Measurements from ENCODE around the gene PPP1R9A.
A peak's percentile ranks its signal among the peaks of the same experiment; 100 is the strongest.

PPP1R9A gene

DNA sequence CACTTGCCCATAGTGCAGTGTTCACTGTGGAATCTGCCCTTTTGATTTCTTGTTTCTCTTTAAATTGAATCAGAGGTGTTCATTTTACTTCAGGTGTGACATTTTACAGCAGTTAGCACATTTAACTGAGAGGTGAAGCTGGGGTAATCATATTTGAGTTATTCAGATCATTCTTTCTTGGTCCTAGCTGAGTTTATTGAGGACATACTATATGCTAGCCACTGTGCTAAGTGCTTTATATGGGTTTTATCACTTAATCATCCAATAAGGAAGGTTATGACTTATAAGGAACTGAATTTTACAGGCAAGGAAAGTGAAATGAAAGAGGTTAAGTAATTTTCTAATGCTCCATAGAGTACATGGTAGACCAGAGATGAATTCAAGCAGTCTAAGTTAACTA lies 337.2 kb downstream of the PPP1R9A start:
- TF ChIP-seq, protein P1, sequence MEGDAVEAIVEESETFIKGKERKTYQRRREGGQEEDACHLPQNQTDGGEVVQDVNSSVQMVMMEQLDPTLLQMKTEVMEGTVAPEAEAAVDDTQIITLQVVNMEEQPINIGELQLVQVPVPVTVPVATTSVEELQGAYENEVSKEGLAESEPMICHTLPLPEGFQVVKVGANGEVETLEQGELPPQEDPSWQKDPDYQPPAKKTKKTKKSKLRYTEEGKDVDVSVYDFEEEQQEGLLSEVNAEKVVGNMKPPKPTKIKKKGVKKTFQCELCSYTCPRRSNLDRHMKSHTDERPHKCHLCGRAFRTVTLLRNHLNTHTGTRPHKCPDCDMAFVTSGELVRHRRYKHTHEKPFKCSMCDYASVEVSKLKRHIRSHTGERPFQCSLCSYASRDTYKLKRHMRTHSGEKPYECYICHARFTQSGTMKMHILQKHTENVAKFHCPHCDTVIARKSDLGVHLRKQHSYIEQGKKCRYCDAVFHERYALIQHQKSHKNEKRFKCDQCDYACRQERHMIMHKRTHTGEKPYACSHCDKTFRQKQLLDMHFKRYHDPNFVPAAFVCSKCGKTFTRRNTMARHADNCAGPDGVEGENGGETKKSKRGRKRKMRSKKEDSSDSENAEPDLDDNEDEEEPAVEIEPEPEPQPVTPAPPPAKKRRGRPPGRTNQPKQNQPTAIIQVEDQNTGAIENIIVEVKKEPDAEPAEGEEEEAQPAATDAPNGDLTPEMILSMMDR (IDR thresholded peaks at IDR 0.05; ENCODE audit: low read depth, low read length, missing control alignments), result no peak
- DNase-seq, result no peak
- no peaks in the 10 kb centered on the region for H3K27me3 ChIP-seq (replicated peaks)
- H3K36me3 ChIP-seq (replicated peaks), result no peaks in the 10 kb centered on the region
- in situ Hi-C loops (cut with HindIII; ENCODE audit: low pct_ligation_motif_present, low sequenced_read_pairs), result no loop called here
- no peak overlapping the region for H3K27ac ChIP-seq
- no peak overlapping the region for H3K4me3 ChIP-seq (ENCODE audit: low read depth, low read length)

DNA sequence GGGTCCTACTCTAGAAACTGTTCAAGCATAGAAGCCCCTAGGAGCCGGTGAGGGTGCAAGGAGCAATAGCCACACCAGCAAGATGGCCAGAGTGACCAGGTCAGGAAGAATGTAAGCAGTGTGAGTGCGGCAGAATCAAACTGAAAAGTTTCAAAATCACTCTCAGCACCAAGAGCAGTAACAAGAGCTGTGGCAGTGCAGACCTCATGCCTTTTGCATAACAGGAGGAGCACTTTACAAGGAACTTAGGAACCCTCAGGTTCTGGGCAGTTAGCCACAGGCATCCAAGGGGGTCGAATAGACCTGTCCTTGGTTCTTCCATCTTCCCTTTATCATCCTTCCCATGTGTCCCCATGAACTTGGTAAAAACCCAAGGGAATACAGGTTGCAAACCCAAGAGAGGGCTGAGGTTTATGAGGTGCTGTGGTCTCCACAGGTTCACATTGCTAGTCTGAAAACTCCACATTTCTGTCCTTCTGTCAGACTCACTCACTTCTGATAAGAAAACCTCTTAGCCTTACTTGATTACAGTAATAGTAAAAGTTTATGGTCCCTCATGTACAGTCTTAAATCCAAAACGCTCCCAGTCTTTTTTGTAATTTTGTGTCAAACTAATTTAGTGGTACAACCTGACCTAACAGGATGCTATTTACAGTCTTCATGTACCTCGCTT lies 338.6 kb downstream of the PPP1R9A start:
- in situ Hi-C loops (cut with HindIII; ENCODE audit: low pct_ligation_motif_present, low sequenced_read_pairs), result no loop called here
- Histone ChIP-seq H3K36me3 (replicated peaks) (no peaks in the 10 kb centered on the region), H3K27me3 (replicated peaks) (no peaks in the 10 kb centered on the region), H3K27ac (no peak overlapping the region), H3K4me3 (ENCODE audit: low read depth, low read length) (no peak overlapping the region)
- DNase-seq, result no peak
- TF ChIP-seq, protein P1 (IDR thresholded peaks at IDR 0.05; ENCODE audit: low read depth, low read length, missing control alignments), result no peak

DNA sequence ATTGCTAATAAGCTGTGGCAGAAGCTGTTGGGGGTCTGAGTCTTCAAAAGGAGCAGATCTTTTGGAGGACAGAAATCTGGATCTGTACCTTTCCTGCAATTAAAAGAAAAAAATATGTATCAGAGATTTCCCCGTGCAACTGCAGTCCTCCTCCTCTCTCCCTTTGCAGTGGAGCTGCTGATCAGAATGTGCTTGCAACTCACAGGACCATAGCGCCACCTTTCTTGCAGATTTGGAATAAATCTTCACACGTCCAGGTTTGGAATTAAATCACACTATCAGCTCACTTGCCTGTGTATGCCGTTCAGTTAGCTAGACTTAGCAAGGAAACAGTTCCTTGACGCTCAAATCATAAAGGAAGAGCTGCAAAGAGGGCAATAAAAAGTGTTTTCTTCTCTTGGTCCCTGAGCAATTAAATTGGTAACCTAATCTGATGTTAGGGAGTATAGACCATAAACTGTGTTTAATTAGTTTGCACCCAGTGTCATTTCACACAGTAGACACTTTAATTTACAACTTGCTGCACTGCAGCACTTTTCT lies 339.5 kb downstream of the PPP1R9A start:
- no peaks in the 10 kb centered on the region for H3K27me3 ChIP-seq (replicated peaks)
- no peaks in the 10 kb centered on the region for H3K36me3 ChIP-seq (replicated peaks)
- peak; percentile 69 for DNase-seq
- H3K4me3 ChIP-seq (ENCODE audit: low read depth, low read length), result peak overlapping the region; percentile 35
- no peak overlapping the region for H3K27ac ChIP-seq
- in situ Hi-C loops (cut with HindIII; ENCODE audit: low pct_ligation_motif_present, low sequenced_read_pairs), result no loop called here
- TF ChIP-seq, protein P1 (IDR thresholded peaks at IDR 0.05; ENCODE audit: low read depth, low read length, missing control alignments), result peak; percentile 82

DNA sequence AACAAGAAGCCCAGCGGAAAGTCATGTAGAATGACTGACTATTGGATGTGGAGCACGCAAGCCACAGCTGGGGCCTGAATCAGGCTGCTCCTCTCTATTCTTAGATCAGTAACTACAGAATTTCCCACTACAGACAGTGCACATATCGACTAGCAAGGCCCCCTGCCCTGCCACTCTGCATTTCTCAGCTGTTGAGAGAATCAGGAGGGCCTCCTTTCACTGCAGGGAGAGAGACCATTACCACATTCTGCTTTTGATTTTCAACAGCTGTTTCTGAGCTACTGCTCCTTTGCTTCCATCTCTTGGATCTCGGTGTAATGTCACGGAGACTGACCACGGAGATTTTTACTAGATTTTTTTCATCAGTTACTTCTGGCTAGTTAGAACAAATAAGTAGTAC lies 343.2 kb downstream of the PPP1R9A start:
- no peaks in the 10 kb centered on the region for H3K27me3 ChIP-seq (replicated peaks)
- in situ Hi-C loops (cut with HindIII; ENCODE audit: low pct_ligation_motif_present, low sequenced_read_pairs), result no loop called here
- TF ChIP-seq, protein P1 (IDR thresholded peaks at IDR 0.05; ENCODE audit: low read depth, low read length, missing control alignments), result no peak
- H3K27ac ChIP-seq, result no peak overlapping the region
- DNase-seq, result no peak
- H3K36me3 ChIP-seq (replicated peaks), result no peaks in the 10 kb centered on the region
- no peak overlapping the region for H3K4me3 ChIP-seq (ENCODE audit: low read depth, low read length)

DNA sequence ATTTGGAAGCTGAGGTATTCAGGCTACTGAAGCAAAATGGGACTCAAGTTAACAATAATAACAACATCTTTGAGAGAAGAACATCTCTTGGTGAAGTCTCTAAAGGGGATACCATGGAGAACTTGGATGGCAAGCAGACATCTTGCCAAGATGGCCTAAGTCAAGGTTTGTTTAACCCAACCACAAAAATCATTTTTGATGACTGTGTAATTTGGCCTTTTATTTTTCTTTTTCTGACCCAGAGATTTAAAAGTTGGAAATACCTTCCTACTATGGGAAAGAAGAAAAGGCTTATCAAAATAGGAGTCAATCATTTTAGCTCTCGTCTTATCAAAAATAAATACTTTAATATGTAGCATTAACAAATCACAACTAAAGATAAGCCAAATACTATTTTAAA lies 344.6 kb downstream of the PPP1R9A start:
- in situ Hi-C loops (cut with HindIII; ENCODE audit: low pct_ligation_motif_present, low sequenced_read_pairs), result no loop called here
- no peak for DNase-seq
- no peaks in the 10 kb centered on the region for H3K27me3 ChIP-seq (replicated peaks)
- no peak overlapping the region for H3K27ac ChIP-seq
- TF ChIP-seq, protein P1 (IDR thresholded peaks at IDR 0.05; ENCODE audit: low read depth, low read length, missing control alignments), result no peak
- H3K4me3 ChIP-seq (ENCODE audit: low read depth, low read length), result no peak overlapping the region
- no peaks in the 10 kb centered on the region for H3K36me3 ChIP-seq (replicated peaks)

DNA sequence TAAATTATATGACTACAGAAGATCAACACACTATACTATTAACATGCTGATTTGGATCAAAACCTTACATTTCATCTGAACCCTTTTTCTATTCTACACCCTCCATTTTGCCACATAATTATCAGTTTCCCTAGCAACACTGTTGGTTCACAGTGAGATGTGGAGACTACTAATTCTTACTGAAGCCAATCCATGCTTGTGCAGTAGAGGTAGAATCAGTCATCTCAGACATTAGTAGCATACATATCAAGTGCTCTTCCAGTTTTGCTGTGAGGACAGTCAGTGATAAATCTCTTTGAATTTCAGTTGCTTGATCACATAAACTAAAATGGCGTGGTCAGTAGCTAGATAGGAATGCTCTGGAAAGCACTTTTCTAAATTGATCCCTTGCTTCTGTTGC lies 346.6 kb downstream of the PPP1R9A start:
- Histone ChIP-seq H3K27ac (no peak overlapping the region), H3K36me3 (replicated peaks) (no peaks in the 10 kb centered on the region), H3K4me3 (ENCODE audit: low read depth, low read length) (no peak overlapping the region), H3K27me3 (replicated peaks) (no peaks in the 10 kb centered on the region)
- in situ Hi-C loops (cut with HindIII; ENCODE audit: low pct_ligation_motif_present, low sequenced_read_pairs), result no loop called here
- DNase-seq, result no peak
- TF ChIP-seq, protein P1 (IDR thresholded peaks at IDR 0.05; ENCODE audit: low read depth, low read length, missing control alignments), result no peak

Measured in brain microvascular endothelial cell (primary cell).